Activated CD4-positive, alpha-beta memory T cell treated with anti-CD3 and anti-CD28 coated beads, Interleukin-2, amount 10 ng/mL, durations not matched to agents 7 days and 5 days (primary cell): Measurements from ENCODE around the gene IL23R. TPM values are rescaled to one million over a fixed set of nuclear protein-coding genes. Genes with fewer than 3 reads are reported as not detected.
A peak's percentile ranks its signal among the peaks of the same experiment; 100 is the strongest.

ENCODE experiments used
- CTCF ChIA-PET: fragments of 350-600 bp; sonication (Branson Sonifier 250); formaldehyde crosslinking; loops from one replicate; lab custom pipeline; 2021; ENCODE audit warnings: antibody characterized with exemption, inconsistent platforms; lab: Charles Lee
- POLR2A ChIA-PET: fragments of 350-600 bp; sonication (Branson Sonifier 250); formaldehyde crosslinking; loops from one replicate; lab custom pipeline; 2021; ENCODE audit warnings: antibody characterized with exemption; lab: Charles Lee
- DNase-seq: peaks from one replicate; pipeline ENCODE4 v3.0.0-alpha.2; 2020
- H3K27ac Mint-ChIP-seq: one replicate; pipeline ENCODE4 v1.8.0; 2021; ENCODE audit warnings: mild to moderate bottlenecking, mixed read lengths
- H3K27me3 Mint-ChIP-seq: one replicate; pipeline ENCODE4 v1.8.0; 2021; ENCODE audit warnings: mixed read lengths
- H3K36me3 Mint-ChIP-seq: one replicate; pipeline ENCODE4 v1.8.0; 2021; ENCODE audit warnings: low read depth, mixed read lengths
- H3K4me1 Mint-ChIP-seq: one replicate; pipeline ENCODE4 v1.8.0; 2021; ENCODE audit warnings: mixed read lengths
- H3K4me3 Mint-ChIP-seq: one replicate; pipeline ENCODE4 v1.8.0; 2021; ENCODE audit warnings: mild to moderate bottlenecking, mixed read lengths
- H3K9me3 Mint-ChIP-seq: one replicate; pipeline ENCODE4 v1.8.0; 2021; ENCODE audit warnings: mixed read lengths
- total RNA-seq, 2 experiments: library from RNA; stranded (reverse); gene quantifications; one replicate each; pipeline ENCODE4 v1.2.3, GENCODE V29; 2021

The IL23R gene
- total RNA-seq, 2 experiments from 2014 or later: 4.2 to 5.0 TPM

DNA sequence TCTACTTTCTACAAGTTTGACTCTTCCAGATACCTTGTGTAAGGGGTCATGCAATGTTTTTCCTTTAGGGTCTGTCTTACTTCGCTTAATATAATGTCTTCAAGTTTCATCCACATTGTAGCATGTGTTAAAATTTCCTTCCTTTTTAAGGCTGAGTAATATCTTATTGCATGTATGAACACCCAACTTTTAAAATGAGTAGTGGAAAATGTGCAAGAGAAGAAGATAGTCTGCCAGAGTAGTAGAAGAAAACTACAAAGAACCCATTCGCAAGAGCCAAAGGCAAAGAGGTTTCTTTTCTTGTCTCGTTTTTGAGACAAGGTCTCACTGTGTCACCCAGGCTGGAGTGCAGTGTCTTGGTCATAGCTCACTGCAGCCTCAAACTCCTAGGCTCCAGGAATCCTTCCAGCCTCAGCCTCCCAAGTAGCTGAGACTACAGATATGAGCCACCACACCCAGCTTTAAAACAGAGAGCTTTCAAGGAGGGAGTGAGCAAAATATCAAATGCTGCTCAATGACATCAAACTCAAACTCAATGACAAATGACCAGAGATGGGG, 9.4 kb downstream of the IL23R start:
- ChIA-PET CTCF (interaction anchor here (1.1 to 1.3 kb wide), 2 partner anchors 36 to 39 kb away, joined by 3 to 5 read pairs; no protein-coding TSS in a partner anchor), POLR2A (interaction anchor here (2.0 kb wide), 1 partner anchor 14 kb away, joined by 8 read pairs; no protein-coding TSS in a partner anchor)
- no peak for DNase-seq
- Mint-ChIP-seq H3K36me3 (peaks cover 45% of the 10 kb centered on the region), H3K27me3 (peaks cover 5% of the 10 kb centered on the region), H3K4me1 (peaks cover 67% of the 10 kb centered on the region), H3K9me3 (peaks cover 7% of the 10 kb centered on the region), H3K27ac (peak overlapping the region; percentile 4), H3K4me3 (no peak overlapping the region)

DNA sequence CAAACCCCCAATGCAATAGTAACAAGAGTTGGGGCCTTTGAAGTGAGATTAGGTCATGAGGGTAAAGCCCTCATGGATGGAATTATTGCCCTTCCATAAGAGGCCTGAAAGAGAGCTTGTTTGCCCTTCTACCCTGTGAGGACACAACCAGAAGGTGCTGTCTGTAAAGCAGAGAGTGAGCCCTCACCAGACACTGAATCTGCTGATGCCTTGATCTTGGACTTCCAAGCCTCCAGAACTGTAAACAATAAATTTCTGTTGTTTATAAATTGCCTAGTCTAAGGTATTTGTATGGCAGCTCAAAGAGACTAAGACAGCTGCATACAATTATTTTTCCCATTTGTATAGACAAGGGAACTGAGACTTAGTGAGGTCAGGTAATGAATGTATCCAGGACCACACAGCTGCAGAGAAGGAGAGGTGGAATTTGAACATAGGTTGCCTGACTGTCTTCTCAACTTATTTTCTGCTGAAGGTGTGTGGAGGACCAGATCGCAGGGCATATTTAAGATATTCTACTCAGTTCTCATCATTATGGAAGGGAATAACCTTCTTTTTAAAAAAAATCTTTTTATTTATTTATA, 18.7 kb downstream of the IL23R start:
- no peak overlapping the region for H3K4me3 Mint-ChIP-seq

GRCh38 chr1:67188137-67188536, 21.9 kb downstream of the IL23R start:
- POLR2A ChIA-PET: no interaction called here
- H3K27ac Mint-ChIP-seq: no peak overlapping the region

More for the DNA sequence above, 18.7 kb downstream of the IL23R start:
- ChIA-PET CTCF (interaction anchor here (0.5 to 1.3 kb wide), 3 partner anchors 27 to 189 kb away, joined by 3 to 4 read pairs (median 3); no protein-coding TSS in a partner anchor), POLR2A (interaction anchor here (1.4 kb wide), 1 partner anchor 14 kb away, joined by 4 read pairs; no protein-coding TSS in a partner anchor)
- peaks cover 3% of the 10 kb centered on the region for H3K9me3 Mint-ChIP-seq
- no peaks in the 10 kb centered on the region for H3K27me3 Mint-ChIP-seq
- H3K27ac Mint-ChIP-seq: no peak overlapping the region
- DNase-seq: no peak
- H3K36me3 Mint-ChIP-seq: peaks cover 26% of the 10 kb centered on the region
- H3K4me1 Mint-ChIP-seq: peaks cover 16% of the 10 kb centered on the region

GRCh38 chr1:67189953-67190352, 23.7 kb downstream of the IL23R start:
- POLR2A ChIA-PET: interaction anchor here (0.8 to 1.9 kb wide), 7 partner anchors 14 to 208 kb away, joined by 3 to 11 read pairs (median 4); no protein-coding TSS in a partner anchor

More at GRCh38 chr1:67188137-67188536, 21.9 kb downstream of the IL23R start:
- Mint-ChIP-seq H3K4me1 (peaks cover 4% of the 10 kb centered on the region), H3K9me3 (no peaks in the 10 kb centered on the region), H3K36me3 (peaks cover 6% of the 10 kb centered on the region), H3K4me3 (no peak overlapping the region), H3K27me3 (no peaks in the 10 kb centered on the region)
- CTCF ChIA-PET: no interaction called here
- DNase-seq: no peak

DNA sequence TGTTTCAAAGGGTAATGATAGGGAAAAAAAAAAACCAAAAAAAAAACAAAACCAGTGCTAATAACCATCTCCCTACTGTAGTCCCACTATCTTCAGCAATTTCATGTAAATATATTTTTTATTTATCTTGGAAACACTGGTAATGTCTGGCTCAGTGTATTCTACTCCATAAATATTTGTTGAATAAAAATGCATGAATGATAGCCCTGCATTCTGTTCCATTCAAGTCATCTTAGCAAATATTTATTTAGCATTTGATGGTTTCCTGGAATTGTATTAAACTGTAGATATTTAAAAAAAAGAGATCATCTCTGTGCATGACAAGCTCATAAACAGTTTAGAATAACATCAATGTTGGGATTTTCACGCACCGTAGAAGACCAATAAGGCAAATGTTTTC, 24.2 kb downstream of the IL23R start:
- Mint-ChIP-seq H3K9me3 (no peaks in the 10 kb centered on the region), H3K27ac (peak overlapping the region; percentile 33), H3K4me1 (peaks cover 23% of the 10 kb centered on the region), H3K4me3 (no peak overlapping the region), H3K27me3 (no peaks in the 10 kb centered on the region), H3K36me3 (peaks cover 3% of the 10 kb centered on the region)
- ChIA-PET POLR2A (interaction anchor here (0.7 to 1.9 kb wide), 7 partner anchors 15 to 207 kb away, joined by 3 to 11 read pairs (median 4); no protein-coding TSS in a partner anchor), CTCF (interaction anchor here (1.3 to 3.1 kb wide), 2 partner anchors 20 to 23 kb away, joined by 4 to 16 read pairs; no protein-coding TSS in a partner anchor)
- DNase-seq: no peak

More at GRCh38 chr1:67189953-67190352, 23.7 kb downstream of the IL23R start:
- no peak for DNase-seq
- Mint-ChIP-seq H3K9me3 (no peaks in the 10 kb centered on the region), H3K36me3 (peaks cover 3% of the 10 kb centered on the region), H3K27me3 (no peaks in the 10 kb centered on the region), H3K4me1 (peaks cover 19% of the 10 kb centered on the region), H3K4me3 (no peak overlapping the region), H3K27ac (peak overlapping the region; percentile 33)
- CTCF ChIA-PET: interaction anchor here (1.0 to 3.1 kb wide), 3 partner anchors 21 to 27 kb away, joined by 3 to 16 read pairs (median 4); no protein-coding TSS in a partner anchor

DNA sequence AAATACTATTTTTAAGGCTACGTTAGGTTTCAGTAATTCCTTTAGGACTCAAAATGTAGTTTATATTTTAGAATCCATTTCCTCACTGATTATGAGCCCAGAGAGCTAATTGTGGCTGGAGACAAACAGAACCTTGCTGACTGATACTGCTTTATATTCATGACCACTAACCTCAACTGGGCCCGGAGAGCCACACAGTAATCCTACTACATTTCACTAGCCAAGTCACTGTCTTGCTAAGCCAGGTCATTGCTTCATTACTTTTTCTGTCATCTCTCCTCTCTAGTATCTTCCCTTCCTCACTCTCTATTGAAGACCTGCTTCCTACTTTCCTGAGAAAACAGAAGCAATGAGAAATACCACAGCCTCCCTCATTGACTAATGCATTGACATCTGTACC, 24.7 kb downstream of the IL23R start:
- CTCF ChIA-PET: interaction anchor here (0.7 to 3.1 kb wide), 3 partner anchors 19 to 41 kb away, joined by 3 to 16 read pairs (median 3); no protein-coding TSS in a partner anchor
- POLR2A ChIA-PET: interaction anchor here (0.7 to 2.1 kb wide), 4 partner anchors 15 to 207 kb away, joined by 3 to 23 read pairs (median 6); no protein-coding TSS in a partner anchor
- Mint-ChIP-seq H3K27ac (no peak overlapping the region), H3K4me3 (no peak overlapping the region), H3K27me3 (no peaks in the 10 kb centered on the region), H3K36me3 (peaks cover 3% of the 10 kb centered on the region), H3K9me3 (no peaks in the 10 kb centered on the region), H3K4me1 (peaks cover 23% of the 10 kb centered on the region)
- DNase-seq: peak; percentile 31

DNA sequence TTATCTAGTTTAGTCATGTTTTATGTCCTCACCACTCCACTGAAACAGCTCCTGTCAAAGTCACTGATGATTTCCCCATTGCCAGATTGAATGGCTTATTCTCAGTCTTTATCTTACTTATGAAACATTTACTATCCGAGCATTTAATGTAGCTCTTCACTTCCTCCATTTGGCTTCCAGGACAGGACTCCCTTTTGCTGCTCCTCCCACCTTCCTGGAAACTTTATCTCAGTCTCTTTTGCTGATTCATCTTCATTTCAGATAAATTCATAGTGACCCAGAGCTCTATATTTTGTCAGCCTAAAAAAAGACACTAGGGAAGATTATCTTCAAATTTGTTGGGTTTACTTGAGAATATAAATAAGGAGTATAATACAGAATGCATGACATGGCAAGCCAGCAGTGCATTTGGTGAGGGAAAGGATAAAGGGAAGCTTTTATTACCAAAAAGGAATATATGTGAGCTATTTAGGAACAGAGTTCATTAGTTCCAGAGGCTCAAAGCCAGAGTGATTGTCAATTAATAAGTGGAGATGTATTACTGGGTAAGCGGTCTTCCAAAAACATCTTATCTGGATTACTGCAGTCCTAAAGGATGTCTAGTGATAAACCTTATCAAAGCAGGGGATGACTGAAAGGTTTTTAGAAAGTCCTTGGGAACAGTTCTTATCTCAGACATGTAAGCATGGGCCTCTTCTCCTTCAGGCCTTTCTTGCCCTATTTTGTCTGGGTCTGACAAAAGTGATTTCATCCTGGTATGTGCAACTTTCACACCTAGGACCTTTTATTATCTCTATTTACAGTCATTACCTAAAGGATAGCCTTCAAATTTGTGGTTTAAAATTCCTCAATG, 25.6 kb downstream of the IL23R start:
- peaks cover 25% of the 10 kb centered on the region for H3K4me1 Mint-ChIP-seq
- peaks cover 5% of the 10 kb centered on the region for H3K36me3 Mint-ChIP-seq
- no peak overlapping the region for H3K4me3 Mint-ChIP-seq
- no peaks in the 10 kb centered on the region for H3K9me3 Mint-ChIP-seq
- H3K27ac Mint-ChIP-seq: no peak overlapping the region
- CTCF ChIA-PET: interaction anchor here (0.7 to 3.1 kb wide), 4 partner anchors 19 to 42 kb away, joined by 3 to 16 read pairs (median 4); no protein-coding TSS in a partner anchor
- DNase-seq: no peak
- H3K27me3 Mint-ChIP-seq: no peaks in the 10 kb centered on the region
- POLR2A ChIA-PET: interaction anchor here (0.7 to 2.1 kb wide), 3 partner anchors 21 to 26 kb away, joined by 3 to 23 read pairs (median 4); partner anchors contain the start of gene IL23R

DNA sequence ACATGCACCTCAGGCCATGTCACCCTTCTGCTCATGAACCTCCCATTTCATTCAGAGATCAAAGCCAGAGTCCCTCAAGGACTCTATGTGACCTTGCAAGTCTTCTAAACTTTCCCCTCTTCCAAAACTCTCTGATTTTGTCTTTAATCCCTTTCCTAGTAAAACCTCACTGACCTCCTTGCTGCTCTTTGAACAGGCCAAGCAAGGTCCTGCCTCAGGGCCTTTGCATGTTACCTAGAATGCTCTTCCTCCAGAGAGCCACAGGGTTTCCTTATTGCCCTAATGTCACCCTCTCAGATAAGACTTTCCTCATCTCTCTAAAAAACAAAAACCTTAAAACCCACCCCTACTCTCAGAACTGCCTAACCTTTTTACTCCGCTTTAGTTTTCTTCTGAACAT, 26.6 kb downstream of the IL23R start:
- Mint-ChIP-seq H3K4me1 (peaks cover 25% of the 10 kb centered on the region), H3K9me3 (peaks cover 2% of the 10 kb centered on the region), H3K27me3 (no peaks in the 10 kb centered on the region), H3K36me3 (peaks cover 13% of the 10 kb centered on the region), H3K4me3 (no peak overlapping the region), H3K27ac (no peak overlapping the region)
- ChIA-PET POLR2A (interaction anchor here (1.7 to 2.1 kb wide), 2 partner anchors 22 kb away, joined by 23 read pairs; no protein-coding TSS in a partner anchor), CTCF (no interaction called here)
- DNase-seq: no peak

DNA sequence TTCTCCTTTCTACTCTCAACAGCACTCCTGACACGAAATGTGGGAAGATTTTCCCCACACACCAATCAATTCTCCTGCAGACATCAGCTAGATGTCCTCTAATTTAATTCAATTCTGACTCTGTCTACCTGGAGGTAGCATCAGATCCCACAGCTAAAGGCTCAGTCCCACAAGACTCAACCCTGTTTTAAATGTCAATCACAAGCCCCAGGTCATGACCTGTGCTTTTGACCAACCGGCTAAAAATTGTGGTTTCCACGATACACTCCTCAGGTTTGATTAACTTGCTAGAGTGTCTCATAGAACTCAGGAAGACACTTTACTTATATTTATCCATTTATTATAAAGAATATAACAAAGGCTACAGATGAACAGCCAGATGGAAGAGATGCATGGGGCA, 27.4 kb downstream of the IL23R start:
- ChIA-PET CTCF (interaction anchor here (4.9 kb wide), 1 partner anchor 19 kb away, joined by 43 read pairs; no protein-coding TSS in a partner anchor), POLR2A (interaction anchor here (0.9 to 1.7 kb wide), 4 partner anchors 18 to 269 kb away, joined by 3 to 23 read pairs (median 4); partner anchors contain the start of genes DNAI4, IL23R and MIER1)
- Mint-ChIP-seq H3K4me3 (peak overlapping the region; percentile 6), H3K27me3 (no peaks in the 10 kb centered on the region), H3K4me1 (peaks cover 25% of the 10 kb centered on the region), H3K36me3 (peaks cover 18% of the 10 kb centered on the region), H3K27ac (peak overlapping the region; percentile 71), H3K9me3 (peaks cover 5% of the 10 kb centered on the region)
- no peak for DNase-seq

GRCh38 chr1:67194209-67194863, 28.1 kb downstream of the IL23R start:
- CTCF ChIA-PET: interaction anchor here (0.9 to 4.9 kb wide), 4 partner anchors 19 to 32 kb away, joined by 3 to 43 read pairs (median 4); no protein-coding TSS in a partner anchor
- H3K4me1 Mint-ChIP-seq: peaks cover 24% of the 10 kb centered on the region
- peaks cover 5% of the 10 kb centered on the region for H3K9me3 Mint-ChIP-seq
- DNase-seq: no peak
- H3K36me3 Mint-ChIP-seq: peaks cover 23% of the 10 kb centered on the region
- peak overlapping the region; percentile 75 for H3K27ac Mint-ChIP-seq
- POLR2A ChIA-PET: interaction anchor here (0.9 to 1.7 kb wide), 5 partner anchors 15 to 270 kb away, joined by 3 to 23 read pairs (median 4); partner anchors contain the start of genes DNAI4, IL23R and MIER1
- no peaks in the 10 kb centered on the region for H3K27me3 Mint-ChIP-seq
- peak overlapping the region; percentile 21 for H3K4me3 Mint-ChIP-seq

DNA sequence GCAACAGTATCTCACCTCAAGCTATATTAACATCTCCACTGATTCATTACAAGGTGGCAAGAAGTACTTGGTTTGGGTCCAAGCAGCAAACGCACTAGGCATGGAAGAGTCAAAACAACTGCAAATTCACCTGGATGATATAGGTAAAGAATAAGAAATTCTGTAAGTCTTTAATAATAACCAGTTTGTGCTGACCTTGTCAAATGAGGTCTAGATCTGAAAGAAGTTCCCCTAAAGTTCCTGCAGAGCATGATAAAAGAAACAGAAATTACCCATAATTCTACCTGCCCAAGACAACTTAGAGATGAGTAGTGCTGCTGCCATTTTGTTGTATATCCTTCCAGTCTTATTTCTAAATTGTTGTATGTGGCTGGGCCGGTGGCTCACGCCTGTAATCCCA, 34.5 kb downstream of the IL23R start:
- DNase-seq: no peak
- Mint-ChIP-seq H3K4me1 (peaks cover 2% of the 10 kb centered on the region), H3K4me3 (no peak overlapping the region), H3K36me3 (peaks cover 30% of the 10 kb centered on the region), H3K9me3 (peaks cover 5% of the 10 kb centered on the region), H3K27me3 (no peaks in the 10 kb centered on the region), H3K27ac (no peak overlapping the region)
- CTCF ChIA-PET: no interaction called here
- POLR2A ChIA-PET: no interaction called here
